Measurements from ENCODE around the gene PSMB9. TPM values are rescaled to one million over a fixed set of nuclear protein-coding genes. Genes with fewer than 3 reads are reported as not detected.

PSMB9 gene
- total and polyA plus RNA-seq, 9 of the 15 experiments (the other 6 are each of a cell fraction or from before 2014, with no cell fraction given): 1.1 to 3.7 (median 2.4) TPM

DNA sequence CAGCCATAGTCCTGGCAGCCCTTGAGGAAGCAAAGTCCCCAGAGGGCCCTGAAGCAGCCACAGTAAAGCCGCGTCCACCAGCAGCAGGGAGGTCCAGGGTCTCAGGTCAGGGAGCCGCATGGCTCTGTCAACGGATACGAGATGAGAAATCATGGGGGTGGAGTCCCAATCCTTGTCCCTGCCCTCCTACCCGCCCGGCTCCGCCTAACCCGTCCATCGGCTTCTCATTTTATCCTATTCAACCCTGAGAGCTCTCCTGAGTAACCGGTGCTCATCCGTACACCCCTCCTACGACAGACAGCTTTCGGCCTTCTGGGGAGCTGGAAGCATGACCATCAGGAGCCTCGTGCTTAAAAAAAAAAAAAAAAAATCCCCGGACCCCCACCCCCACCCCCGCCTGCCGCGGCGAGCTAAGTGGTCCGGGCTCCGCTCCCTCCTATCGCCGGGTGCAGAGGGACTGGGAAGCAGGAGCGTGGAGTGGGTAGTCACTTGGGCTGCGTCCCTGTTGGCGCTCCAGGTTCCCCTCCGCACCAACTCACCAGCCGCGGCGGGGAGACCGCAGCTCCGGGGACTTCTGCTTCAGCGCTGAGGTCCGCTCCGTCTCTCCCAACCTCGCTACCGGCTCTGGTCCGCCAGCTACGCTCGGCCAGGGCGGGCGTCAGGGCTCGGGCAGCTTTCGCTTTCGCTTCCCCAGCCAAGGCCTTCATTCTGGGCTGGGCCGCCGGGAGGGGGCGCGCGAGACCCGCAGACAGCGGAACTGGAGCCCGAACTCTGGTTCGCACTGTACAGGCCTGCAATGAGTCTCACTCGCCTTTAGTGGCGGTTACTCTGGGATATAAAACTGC, 15.7 kb upstream of the PSMB9 start, which contains the start of gene TAP2 (continued):
- TF ChIP-seq KLF6 (CRISPR knock-in tag; IDR thresholded peaks at IDR 0.05; ENCODE audit: borderline replicate concordance) (no peak), HDAC8 (tag; IDR thresholded peaks at IDR 0.05) (no peak), NR1H2 (CRISPR knock-in tag; IDR thresholded peaks at IDR 0.05) (no peak), ZNF431 (CRISPR knock-in tag; IDR thresholded peaks at IDR 0.05) (no peak), FIP1L1 (IDR thresholded peaks at IDR 0.05; ENCODE audit: low read depth, low read length, poor library complexity, severe bottlenecking) (peak; percentile 64), ZKSCAN3 (CRISPR knock-in tag; IDR thresholded peaks at IDR 0.05) (no peak), PURB (CRISPR knock-in tag; IDR thresholded peaks at IDR 0.05; ENCODE audit: low read depth) (no peak), SLC30A9 (CRISPR knock-in tag; IDR thresholded peaks at IDR 0.05) (no peak), MAFF (IDR thresholded peaks at IDR 0.05; ENCODE audit: low read length) (no peak), SNRNP70 (optimal IDR thresholded peaks at IDR 0.05; ENCODE audit: low read depth, low read length) (no peak), ESRRA (IDR thresholded peaks at IDR 0.05; ENCODE audit: borderline replicate concordance, low read depth) (peak; percentile 76; the same call in 1 of the 2 replicates), ZNF174 (CRISPR knock-in tag; IDR thresholded peaks at IDR 0.05) (no peak)
- TF ChIP-seq, protein P1, sequence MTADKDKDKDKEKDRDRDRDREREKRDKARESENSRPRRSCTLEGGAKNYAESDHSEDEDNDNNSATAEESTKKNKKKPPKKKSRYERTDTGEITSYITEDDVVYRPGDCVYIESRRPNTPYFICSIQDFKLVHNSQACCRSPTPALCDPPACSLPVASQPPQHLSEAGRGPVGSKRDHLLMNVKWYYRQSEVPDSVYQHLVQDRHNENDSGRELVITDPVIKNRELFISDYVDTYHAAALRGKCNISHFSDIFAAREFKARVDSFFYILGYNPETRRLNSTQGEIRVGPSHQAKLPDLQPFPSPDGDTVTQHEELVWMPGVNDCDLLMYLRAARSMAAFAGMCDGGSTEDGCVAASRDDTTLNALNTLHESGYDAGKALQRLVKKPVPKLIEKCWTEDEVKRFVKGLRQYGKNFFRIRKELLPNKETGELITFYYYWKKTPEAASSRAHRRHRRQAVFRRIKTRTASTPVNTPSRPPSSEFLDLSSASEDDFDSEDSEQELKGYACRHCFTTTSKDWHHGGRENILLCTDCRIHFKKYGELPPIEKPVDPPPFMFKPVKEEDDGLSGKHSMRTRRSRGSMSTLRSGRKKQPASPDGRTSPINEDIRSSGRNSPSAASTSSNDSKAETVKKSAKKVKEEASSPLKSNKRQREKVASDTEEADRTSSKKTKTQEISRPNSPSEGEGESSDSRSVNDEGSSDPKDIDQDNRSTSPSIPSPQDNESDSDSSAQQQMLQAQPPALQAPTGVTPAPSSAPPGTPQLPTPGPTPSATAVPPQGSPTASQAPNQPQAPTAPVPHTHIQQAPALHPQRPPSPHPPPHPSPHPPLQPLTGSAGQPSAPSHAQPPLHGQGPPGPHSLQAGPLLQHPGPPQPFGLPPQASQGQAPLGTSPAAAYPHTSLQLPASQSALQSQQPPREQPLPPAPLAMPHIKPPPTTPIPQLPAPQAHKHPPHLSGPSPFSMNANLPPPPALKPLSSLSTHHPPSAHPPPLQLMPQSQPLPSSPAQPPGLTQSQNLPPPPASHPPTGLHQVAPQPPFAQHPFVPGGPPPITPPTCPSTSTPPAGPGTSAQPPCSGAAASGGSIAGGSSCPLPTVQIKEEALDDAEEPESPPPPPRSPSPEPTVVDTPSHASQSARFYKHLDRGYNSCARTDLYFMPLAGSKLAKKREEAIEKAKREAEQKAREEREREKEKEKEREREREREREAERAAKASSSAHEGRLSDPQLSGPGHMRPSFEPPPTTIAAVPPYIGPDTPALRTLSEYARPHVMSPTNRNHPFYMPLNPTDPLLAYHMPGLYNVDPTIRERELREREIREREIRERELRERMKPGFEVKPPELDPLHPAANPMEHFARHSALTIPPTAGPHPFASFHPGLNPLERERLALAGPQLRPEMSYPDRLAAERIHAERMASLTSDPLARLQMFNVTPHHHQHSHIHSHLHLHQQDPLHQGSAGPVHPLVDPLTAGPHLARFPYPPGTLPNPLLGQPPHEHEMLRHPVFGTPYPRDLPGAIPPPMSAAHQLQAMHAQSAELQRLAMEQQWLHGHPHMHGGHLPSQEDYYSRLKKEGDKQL (CRISPR knock-in tag; IDR thresholded peaks at IDR 0.05; ENCODE audit: borderline replicate concordance): no peak
- TF ChIP-seq, protein P2, sequence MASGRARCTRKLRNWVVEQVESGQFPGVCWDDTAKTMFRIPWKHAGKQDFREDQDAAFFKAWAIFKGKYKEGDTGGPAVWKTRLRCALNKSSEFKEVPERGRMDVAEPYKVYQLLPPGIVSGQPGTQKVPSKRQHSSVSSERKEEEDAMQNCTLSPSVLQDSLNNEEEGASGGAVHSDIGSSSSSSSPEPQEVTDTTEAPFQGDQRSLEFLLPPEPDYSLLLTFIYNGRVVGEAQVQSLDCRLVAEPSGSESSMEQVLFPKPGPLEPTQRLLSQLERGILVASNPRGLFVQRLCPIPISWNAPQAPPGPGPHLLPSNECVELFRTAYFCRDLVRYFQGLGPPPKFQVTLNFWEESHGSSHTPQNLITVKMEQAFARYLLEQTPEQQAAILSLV (tag; IDR thresholded peaks at IDR 0.05): no peak
- TF ChIP-seq, protein P3, sequence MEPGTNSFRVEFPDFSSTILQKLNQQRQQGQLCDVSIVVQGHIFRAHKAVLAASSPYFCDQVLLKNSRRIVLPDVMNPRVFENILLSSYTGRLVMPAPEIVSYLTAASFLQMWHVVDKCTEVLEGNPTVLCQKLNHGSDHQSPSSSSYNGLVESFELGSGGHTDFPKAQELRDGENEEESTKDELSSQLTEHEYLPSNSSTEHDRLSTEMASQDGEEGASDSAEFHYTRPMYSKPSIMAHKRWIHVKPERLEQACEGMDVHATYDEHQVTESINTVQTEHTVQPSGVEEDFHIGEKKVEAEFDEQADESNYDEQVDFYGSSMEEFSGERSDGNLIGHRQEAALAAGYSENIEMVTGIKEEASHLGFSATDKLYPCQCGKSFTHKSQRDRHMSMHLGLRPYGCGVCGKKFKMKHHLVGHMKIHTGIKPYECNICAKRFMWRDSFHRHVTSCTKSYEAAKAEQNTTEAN (CRISPR knock-in tag; IDR thresholded peaks at IDR 0.05): no peak
- TF ChIP-seq, protein P4, sequence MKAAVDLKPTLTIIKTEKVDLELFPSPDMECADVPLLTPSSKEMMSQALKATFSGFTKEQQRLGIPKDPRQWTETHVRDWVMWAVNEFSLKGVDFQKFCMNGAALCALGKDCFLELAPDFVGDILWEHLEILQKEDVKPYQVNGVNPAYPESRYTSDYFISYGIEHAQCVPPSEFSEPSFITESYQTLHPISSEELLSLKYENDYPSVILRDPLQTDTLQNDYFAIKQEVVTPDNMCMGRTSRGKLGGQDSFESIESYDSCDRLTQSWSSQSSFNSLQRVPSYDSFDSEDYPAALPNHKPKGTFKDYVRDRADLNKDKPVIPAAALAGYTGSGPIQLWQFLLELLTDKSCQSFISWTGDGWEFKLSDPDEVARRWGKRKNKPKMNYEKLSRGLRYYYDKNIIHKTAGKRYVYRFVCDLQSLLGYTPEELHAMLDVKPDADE (conservative IDR thresholded peaks at IDR 0.05; ENCODE audit: control insufficient read depth, low read depth, low read length): peak; percentile 68

Measured in K562 (cell line).